Prostate gland (tissue), 2 donors: ENCODE measurements around the gene RBM12.

Experiments
- CTCF ChIP-seq, 4 experiments: fragments of 200-600 bp in 2 of 4; fragments of 450-650 bp in 2 of 4; sonication (generic) in 2 of 4; IDR thresholded peaks; 1 replicate in 3 of 4; 2 replicates in 1 of 4; pipeline ENCODE4 v1.5.1; 2016 to 2019; ENCODE audit warnings: antibody characterized with exemption in 4 of 4, mild to moderate bottlenecking in 2 of 4, moderate library complexity in 2 of 4
- POLR2AphosphoS5 ChIP-seq: sonication (generic); formaldehyde crosslinking; IDR thresholded peaks from one replicate; pipeline ENCODE4 v1.6.1; 2017; ENCODE audit warnings: antibody characterized with exemption

- TF ChIP-seq CTCF (IDR thresholded peaks at IDR 0.05): no peak
- no peak for TF ChIP-seq POLR2AphosphoS5
Observed at GRCh38 chr20:35643045-35643444, 21.7 kb downstream of the RBM12 start.
